HepG2 (cell line): ENCODE data around the gene SLC45A3. TPM values are rescaled to one million over a fixed set of nuclear protein-coding genes. Genes with fewer than 3 reads are reported as not detected.

Experiments used
- ATAC-seq: fragments of 200-7000 bp; cut with Tn5 transposase; 3 replicates; pipeline ENCODE4 v1.9.1; 2020; ENCODE audit warnings: mild to moderate bottlenecking, moderate library complexity
- BruUV-seq: library from RNA; stranded (reverse); fragments of 400-500 nt; replicated peaks from 2 replicates; lab custom pipeline; 2021; lab: Mats Ljungman, UMichigan
- CTCF ChIA-PET: fragments of 300-600 bp; formaldehyde crosslinking; extraction: SDS; loops from one replicate; lab custom pipeline; 2021; ENCODE audit warnings: low total read pairs, inconsistent platforms, low intra/inter-chr PET ratio; lab: Yijun Ruan, JAX
- POLR2A ChIA-PET: fragments of 350-600 bp; sonication (Branson Sonifier 250); formaldehyde crosslinking; loops from one replicate; lab custom pipeline; 2020; ENCODE audit warnings: antibody characterized with exemption, inconsistent platforms; lab: Yijun Ruan, JAX
- DNase-seq: peaks from one replicate; pipeline ENCODE4 v3.0.0-alpha.2; 2015; ENCODE audit warnings: low spot score
- FAIRE-seq: peaks from 3 replicates; lab custom pipeline; 2011; peaks lifted over from hg19 to GRCh38; lab: Jason Lieb, UNC
- H2AFZ ChIP-seq: one replicate; pipeline ENCODE4 v1.6.1; 2011; ENCODE audit warnings: low read length, inconsistent platforms
- H3K27ac ChIP-seq: fragments of 300-600 bp; 3 replicates; pipeline ENCODE4 v1.8.0; 2011; ENCODE audit warnings: mixed run types, mild to moderate bottlenecking, mixed read lengths, low read length, inconsistent platforms; ENCODE audit not compliant: insufficient read depth; ENCODE audit errors: extremely low read length
- H3K27me3 ChIP-seq, 2 experiments: fragments of 200-600 bp in 1 of 2; 2 replicates in 1 of 2; 3 replicates in 1 of 2; pipeline versions ENCODE4 v1.6.0 to v1.8.0; 2011; ENCODE audit warnings: low read length in 2 of 2, mild to moderate bottlenecking in 2 of 2, moderate library complexity in 2 of 2, inconsistent platforms in 1 of 2; ENCODE audit not compliant: insufficient read depth in 2 of 2, control insufficient read depth in 1 of 2
- H3K36me3 ChIP-seq, 2 experiments: fragments of 200-600 bp in 1 of 2; replicated peaks in 1 of 2; 2 replicates in 1 of 2; 3 replicates in 1 of 2; pipeline versions ENCODE4 v1.5.1 to v1.8.0; 2011; ENCODE audit warnings: low read length in 2 of 2, inconsistent platforms in 1 of 2; ENCODE audit not compliant: insufficient read depth in 2 of 2, control insufficient read depth in 1 of 2
- H3K4me1 ChIP-seq: 2 replicates; pipeline ENCODE4 v1.5.1; 2012; ENCODE audit warnings: low read length, inconsistent platforms; ENCODE audit not compliant: insufficient read depth
- H3K4me2 ChIP-seq: 2 replicates; pipeline ENCODE4 v1.6.0; 2011; ENCODE audit warnings: low read depth, low read length, inconsistent platforms
- H3K4me3 ChIP-seq, 3 experiments: fragments of 200-600 bp in 1 of 3; sonication (generic), shearing (Covaris generic) in 1 of 3; replicated peaks in 1 of 3; 2 replicates each; pipeline ENCODE4 v1.5.1; 2011 to 2016; ENCODE audit warnings: low read length in 3 of 3, inconsistent platforms in 2 of 3, low read depth in 2 of 3, mild to moderate bottlenecking in 2 of 3, control low read depth in 1 of 3, mixed read lengths in 1 of 3; ENCODE audit not compliant: insufficient read depth in 1 of 3
- H3K79me2 ChIP-seq: one replicate; pipeline ENCODE4 v1.6.1; 2011; ENCODE audit warnings: low read length, inconsistent platforms; ENCODE audit not compliant: insufficient read depth
- H3K9ac ChIP-seq: 2 replicates; pipeline ENCODE4 v1.6.0; 2011; ENCODE audit warnings: mild to moderate bottlenecking, low read depth, low read length, inconsistent platforms; ENCODE audit not compliant: insufficient read depth
- H3K9me3 ChIP-seq: 2 replicates; pipeline ENCODE4 v1.5.1; 2012; ENCODE audit warnings: mild to moderate bottlenecking, low read length
- H4K20me1 ChIP-seq: 2 replicates; pipeline ENCODE4 v1.6.0; 2011; ENCODE audit warnings: inconsistent platforms, mild to moderate bottlenecking, low read length, moderate library complexity; ENCODE audit not compliant: insufficient read depth
- EZH2 ChIP-seq: conservative IDR thresholded peaks from 2 replicates; pipeline ENCODE4 v1.6.1; 2012; ENCODE audit warnings: mild to moderate bottlenecking, low read depth, low read length, moderate library complexity
- FOXC1 ChIP-seq: sonication (generic); formaldehyde crosslinking; IDR thresholded peaks from 2 replicates; pipeline ENCODE4 v1.8.0; 2022; ENCODE audit warnings: mild to moderate bottlenecking, missing genetic modification reagents, borderline replicate concordance
- IKZF4 ChIP-seq: sonication (generic); formaldehyde crosslinking; IDR thresholded peaks from 2 replicates; pipeline ENCODE4 v1.5.1; 2020; ENCODE audit warnings: borderline replicate concordance, mild to moderate bottlenecking, low read depth, missing genetic modification reagents; ENCODE audit errors: not compliant biosample characterization
- JARID2 ChIP-seq: sonication (generic); formaldehyde crosslinking; IDR thresholded peaks from 2 replicates; pipeline ENCODE4 v1.8.1; 2023; ENCODE audit warnings: missing genetic modification reagents, inconsistent platforms; ENCODE audit not compliant: insufficient replicate concordance
- LRRFIP1 ChIP-seq: sonication (generic); formaldehyde crosslinking; conservative IDR thresholded peaks from 2 replicates; pipeline ENCODE4 v1.4.0; 2020; ENCODE audit warnings: missing genetic modification reagents
- NFKBIZ ChIP-seq: IDR thresholded peaks from 2 replicates; pipeline ENCODE4 v1.6.1; 2018; ENCODE audit warnings: missing genetic modification reagents, missing compliant biosample characterization
- PHF20 ChIP-seq: sonication (generic); formaldehyde crosslinking; IDR thresholded peaks from 2 replicates; pipeline ENCODE4 v1.5.0; 2020; ENCODE audit warnings: mild to moderate bottlenecking, missing genetic modification reagents
- POLR2A ChIP-seq, 2 experiments: IDR thresholded peaks; 2 replicates each; pipeline ENCODE4 v1.6.1; 2011; ENCODE audit warnings: low read depth in 2 of 2, low read length in 2 of 2, mild to moderate bottlenecking in 1 of 2, moderate library complexity in 1 of 2; ENCODE audit not compliant: insufficient read depth in 1 of 2
- RNF2 ChIP-seq: fragments of 450-650 bp; conservative IDR thresholded peaks from 2 replicates; pipeline ENCODE4 v1.6.1; 2016; ENCODE audit warnings: low read depth
- SATB2 ChIP-seq: sonication (generic); formaldehyde crosslinking; IDR thresholded peaks from 2 replicates; pipeline ENCODE4 v1.5.0; 2020; ENCODE audit warnings: missing genetic modification reagents
- TEAD3 ChIP-seq: optimal IDR thresholded peaks from 2 replicates; pipeline ENCODE3; 2016; ENCODE audit warnings: borderline replicate concordance
- ZBTB7B ChIP-seq: sonication (generic); formaldehyde crosslinking; IDR thresholded peaks from 2 replicates; pipeline ENCODE4 v1.4.0; 2020; ENCODE audit warnings: missing genetic modification reagents
- ZHX1 ChIP-seq: sonication (generic); formaldehyde crosslinking; IDR thresholded peaks from 2 replicates; pipeline ENCODE4 v1.8.1; 2022; ENCODE audit warnings: low read depth, mild to moderate bottlenecking, missing genetic modification reagents
- ZNF572 ChIP-seq: sonication (generic); formaldehyde crosslinking; IDR thresholded peaks from 2 replicates; pipeline ENCODE4 v1.5.1; 2020; ENCODE audit warnings: mild to moderate bottlenecking, missing genetic modification reagents
- ZNF737 ChIP-seq: sonication (generic); formaldehyde crosslinking; IDR thresholded peaks from 2 replicates; pipeline ENCODE4 v1.5.0; 2020; ENCODE audit warnings: missing genetic modification reagents, mild to moderate bottlenecking, borderline replicate concordance
- WGBS: methylation state at CpG from one replicate; pipeline ENCODE4 v1.1.6; 2017; ENCODE audit warnings: low lambda C conversion rate; 5-methylcytosine and 5-hydroxymethylcytosine counted together
- in situ Hi-C: cut with HindIII; loops from 2 replicates; pipeline ENCODE4 v1.10.0; 2017; ENCODE audit warnings: low pct_unique_long_range_greater_than_20kb; ENCODE audit not compliant: extremely low pct_ligation_motif_present
- intact Hi-C: fragments of 100-400 bp; cut with micrococcal nuclease; formaldehyde crosslinking; loops from one replicate; pipeline ENCODE4 v1.10.0; 2022; ENCODE audit not compliant: unreplicated experiment
- polyA plus RNA-seq, 8 experiments: library from polyadenylated mRNA; depleted of rRNA in 3 of 8; stranded (reverse) in 7 of 8; unstranded in 1 of 8; fragments of >200 nt; fragmentation: Illumina TruSeq in 4 of 8; extraction: Trizol in 4 of 8; gene quantifications; 2 replicates each; pipeline versions ENCODE4 v1.2.1 to v1.2.3, GENCODE V29; 2011 to 2016; ENCODE audit warnings: low read depth in 4 of 8, missing spikeins in 1 of 8, mixed read lengths in 1 of 8; ENCODE audit not compliant: insufficient read depth in 1 of 8
- total RNA-seq, 5 experiments: library from RNA; depleted of rRNA; stranded (reverse); fragments of >200 nt; fragmentation: Illumina TruSeq; extraction: Trizol; gene quantifications; 2 replicates each; pipeline ENCODE4 v1.2.3, GENCODE V29; 2016; ENCODE audit warnings: low read depth in 1 of 5
- TF ChIP-seq, protein P1 (sequence below): sonication (generic); formaldehyde crosslinking; IDR thresholded peaks from 2 replicates; pipeline ENCODE4 v1.8.0; 2022; ENCODE audit warnings: mild to moderate bottlenecking, missing genetic modification reagents
- TF ChIP-seq, protein P2 (sequence below): IDR thresholded peaks from 2 replicates; pipeline ENCODE4 v1.6.1; 2012; ENCODE audit warnings: low read depth, low read length, improper control_type of control experiment

The SLC45A3 gene
- total and polyA plus RNA-seq, 2 of the 13 experiments (the other 11 are each of a cell fraction or from before 2014, with no cell fraction given), result 3.4 to 4.1 TPM

- Histone ChIP-seq H3K27ac (no peak overlapping the region), H2AFZ (no peak overlapping the region), H3K27me3 (no peaks in the 10 kb centered on the region), H3K4me3 (no peak overlapping the region), H3K36me3 (peaks cover 0 to 1% of the 10 kb centered on the region in 2 experiments; a peak in 1 of 5 replicates), H3K9me3 (no peaks in the 10 kb centered on the region), H3K79me2 (no peaks in the 10 kb centered on the region), H3K9ac (no peak overlapping the region), H3K4me1 (peaks cover 31% of the 10 kb centered on the region), H3K4me2 (no peak overlapping the region), H4K20me1 (no peaks in the 10 kb centered on the region)
- FAIRE-seq (no peak), DNase-seq (no peak), ATAC-seq (no peak)
- in situ Hi-C loops (no loop called here), intact Hi-C loops (no loop called here)
- ChIA-PET POLR2A (no interaction called here), CTCF (interaction anchor here (4.9 kb wide), 1 partner anchor 50 kb away, joined by 83 read pairs; no protein-coding TSS in a partner anchor)
- 95% methylated on average over 11 of the region's 16 CpGs for WGBS
- no TSS peak for BruUV-seq
- TF ChIP-seq ZHX1 (CRISPR knock-in tag) (no peak), JARID2 (CRISPR knock-in tag) (no peak), FOXC1 (no peak), PHF20 (CRISPR knock-in tag) (no peak), LRRFIP1 (CRISPR knock-in tag) (no peak), IKZF4 (CRISPR knock-in tag) (no peak), ZNF572 (no peak), TEAD3 (CRISPR knock-in tag) (no peak), RNF2 (no peak), NFKBIZ (CRISPR knock-in tag) (no peak), POLR2A (IDR thresholded peaks at IDR 0.05; ENCODE audit: insufficient read depth in 1 of 2, low read depth in 2 of 2, low read length in 2 of 2) (no peak), SATB2 (CRISPR knock-in tag) (no peak), ZBTB7B (CRISPR knock-in tag) (no peak), EZH2 (no peak), ZNF737 (CRISPR knock-in tag) (no peak)
- TF ChIP-seq, protein P1, sequence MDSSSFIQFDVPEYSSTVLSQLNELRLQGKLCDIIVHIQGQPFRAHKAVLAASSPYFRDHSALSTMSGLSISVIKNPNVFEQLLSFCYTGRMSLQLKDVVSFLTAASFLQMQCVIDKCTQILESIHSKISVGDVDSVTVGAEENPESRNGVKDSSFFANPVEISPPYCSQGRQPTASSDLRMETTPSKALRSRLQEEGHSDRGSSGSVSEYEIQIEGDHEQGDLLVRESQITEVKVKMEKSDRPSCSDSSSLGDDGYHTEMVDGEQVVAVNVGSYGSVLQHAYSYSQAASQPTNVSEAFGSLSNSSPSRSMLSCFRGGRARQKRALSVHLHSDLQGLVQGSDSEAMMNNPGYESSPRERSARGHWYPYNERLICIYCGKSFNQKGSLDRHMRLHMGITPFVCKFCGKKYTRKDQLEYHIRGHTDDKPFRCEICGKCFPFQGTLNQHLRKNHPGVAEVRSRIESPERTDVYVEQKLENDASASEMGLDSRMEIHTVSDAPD, result no peak
- TF ChIP-seq, protein P2, sequence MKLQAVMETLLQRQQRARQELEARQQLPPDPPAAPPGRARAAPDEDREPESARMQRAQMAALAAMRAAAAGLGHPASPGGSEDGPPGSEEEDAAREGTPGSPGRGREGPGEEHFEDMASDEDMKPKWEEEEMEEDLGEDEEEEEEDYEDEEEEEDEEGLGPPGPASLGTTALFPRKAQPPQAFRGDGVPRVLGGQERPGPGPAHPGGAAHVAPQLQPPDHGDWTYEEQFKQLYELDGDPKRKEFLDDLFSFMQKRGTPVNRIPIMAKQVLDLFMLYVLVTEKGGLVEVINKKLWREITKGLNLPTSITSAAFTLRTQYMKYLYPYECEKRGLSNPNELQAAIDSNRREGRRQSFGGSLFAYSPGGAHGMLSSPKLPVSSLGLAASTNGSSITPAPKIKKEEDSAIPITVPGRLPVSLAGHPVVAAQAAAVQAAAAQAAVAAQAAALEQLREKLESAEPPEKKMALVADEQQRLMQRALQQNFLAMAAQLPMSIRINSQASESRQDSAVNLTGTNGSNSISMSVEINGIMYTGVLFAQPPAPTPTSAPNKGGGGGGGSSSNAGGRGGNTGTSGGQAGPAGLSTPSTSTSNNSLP, result no peak
Observed at GRCh38 chr1:205661429-205662134, 18.7 kb downstream of the SLC45A3 start.
